H1 (cell line): ENCODE results near the gene XRRA1. TPM values are rescaled to one million over a fixed set of nuclear protein-coding genes. Genes with fewer than 3 reads are reported as not detected.

ENCODE experiments used
- CTCF ChIA-PET: fragments of 300-600 bp; sonication (Branson Sonifier 250); formaldehyde crosslinking; loops from one replicate; lab custom pipeline; 2021; ENCODE audit not compliant: partially characterized antibody; lab: Charles Lee
- POLR2A ChIA-PET: fragments of 300-600 bp; sonication (Branson Sonifier 250); formaldehyde crosslinking; loops from one replicate; lab custom pipeline; 2021; ENCODE audit warnings: inconsistent platforms; ENCODE audit not compliant: partially characterized antibody; lab: Charles Lee
- DNase-seq, 2 experiments: peaks; one replicate each; pipeline versions ENCODE4 v3.0.0 to v3.0.0-alpha.2; 2010 to 2022; ENCODE audit warnings: low spot score in 2 of 2, low read depth in 1 of 2, mixed read lengths in 1 of 2
- FAIRE-seq: peaks from 2 replicates; lab custom pipeline; 2011; peaks lifted over from hg19 to GRCh38; lab: Jason Lieb, UNC
- H2AFZ ChIP-seq: 2 replicates; pipeline ENCODE4 v1.8.1; 2012; ENCODE audit warnings: low read length, inconsistent platforms
- H2AK5ac ChIP-seq: 2 replicates; pipeline ENCODE4 v1.6.1; 2013; ENCODE audit warnings: low read depth, low read length
- H2BK120ac ChIP-seq: replicated peaks from 2 replicates; pipeline ENCODE3; 2013; ENCODE audit warnings: low read depth, low read length, inconsistent platforms
- H2BK12ac ChIP-seq: 2 replicates; pipeline ENCODE4 v1.6.1; 2013; ENCODE audit warnings: low read depth, low read length
- H2BK15ac ChIP-seq: 2 replicates; pipeline ENCODE4 v1.6.1; 2013; ENCODE audit warnings: low read length
- H2BK20ac ChIP-seq: 2 replicates; pipeline ENCODE4 v1.6.1; 2013; ENCODE audit warnings: low read length
- H2BK5ac ChIP-seq: 2 replicates; pipeline ENCODE4 v1.6.1; 2013; ENCODE audit warnings: low read depth, low read length
- H3K14ac ChIP-seq: 2 replicates; pipeline ENCODE4 v1.6.1; 2013; ENCODE audit warnings: inconsistent platforms; ENCODE audit not compliant: insufficient read length
- H3K18ac ChIP-seq: 2 replicates; pipeline ENCODE4 v1.6.1; 2013; ENCODE audit warnings: low read length; ENCODE audit errors: extremely low read depth
- H3K23ac ChIP-seq: 2 replicates; pipeline ENCODE4 v1.6.1; 2013; ENCODE audit warnings: inconsistent platforms; ENCODE audit not compliant: insufficient read length
- H3K23me2 ChIP-seq: 2 replicates; pipeline ENCODE4 v1.6.1; 2013; ENCODE audit warnings: low read depth, low read length
- H3K27ac ChIP-seq: 2 replicates; pipeline ENCODE4 v1.6.1; 2011; ENCODE audit warnings: low read depth, low read length, inconsistent platforms
- H3K27me3 ChIP-seq, 4 experiments: replicated peaks in 1 of 4; 1 replicate in 1 of 4; 2 replicates in 3 of 4; pipeline versions ENCODE4 v1.6.1 to v1.8.1; 2011 to 2013; ENCODE audit warnings: low read length in 3 of 4, mild to moderate bottlenecking in 3 of 4, inconsistent platforms in 2 of 4, mixed read lengths in 2 of 4, moderate library complexity in 1 of 4; ENCODE audit not compliant: control insufficient read depth in 3 of 4, insufficient read depth in 3 of 4; ENCODE audit errors: extremely low read depth in 1 of 4
- H3K36me3 ChIP-seq, 4 experiments: 2 replicates each; pipeline versions ENCODE4 v1.6.1 to v1.8.1; 2011 to 2013; ENCODE audit warnings: mild to moderate bottlenecking in 4 of 4, low read length in 3 of 4, moderate library complexity in 2 of 4, control low read depth in 1 of 4, inconsistent platforms in 1 of 4; ENCODE audit not compliant: insufficient read depth in 4 of 4, control insufficient read depth in 2 of 4
- H3K4ac ChIP-seq: replicated peaks from 2 replicates; pipeline ENCODE3; 2013; ENCODE audit warnings: low read length, low read depth, mixed read lengths, inconsistent platforms; ENCODE audit not compliant: insufficient read length
- H3K4me1 ChIP-seq, 4 experiments: replicated peaks in 1 of 4; 1 replicate in 1 of 4; 2 replicates in 3 of 4; pipeline versions ENCODE4 v1.6.1 to v1.8.1; 2011 to 2013; ENCODE audit warnings: low read length in 3 of 4, inconsistent platforms in 2 of 4, mixed read lengths in 1 of 4; ENCODE audit not compliant: insufficient read depth in 4 of 4, control insufficient read depth in 3 of 4
- H3K4me2 ChIP-seq, 2 experiments: 2 replicates each; pipeline versions ENCODE4 v1.6.1 to v1.8.1; 2011 to 2013; ENCODE audit warnings: low read depth in 2 of 2, low read length in 2 of 2, control low read depth in 1 of 2, inconsistent platforms in 1 of 2, mild to moderate bottlenecking in 1 of 2; ENCODE audit not compliant: insufficient read depth in 1 of 2
- H3K4me3 ChIP-seq, 4 experiments: fragments of 200-600, 300-600 bp in 1 of 4; sonication (generic), shearing (Covaris generic), sonication (Bioruptor Twin) in 1 of 4; 2 replicates each; pipeline versions ENCODE4 v1.5.1 to v1.8.1; 2011 to 2016; ENCODE audit warnings: low read length in 4 of 4, low read depth in 3 of 4, control low read depth in 2 of 4, inconsistent platforms in 2 of 4, mild to moderate bottlenecking in 2 of 4, mixed read lengths in 1 of 4, moderate library complexity in 1 of 4; ENCODE audit not compliant: insufficient read depth in 2 of 4; ENCODE audit errors: extremely low read depth in 1 of 4
- H3K56ac ChIP-seq: replicated peaks from 2 replicates; pipeline ENCODE3; 2013; ENCODE audit warnings: low read depth, mild to moderate bottlenecking, mixed read lengths, low read length, inconsistent platforms; ENCODE audit not compliant: insufficient read length
- H3K79me1 ChIP-seq: 2 replicates; pipeline ENCODE4 v1.6.1; 2013; ENCODE audit warnings: low read depth, low read length, control low read depth
- H3K79me2 ChIP-seq, 2 experiments: 2 replicates each; pipeline versions ENCODE4 v1.6.1 to v1.8.1; 2012 to 2013; ENCODE audit warnings: low read length in 2 of 2, mild to moderate bottlenecking in 2 of 2, inconsistent platforms in 1 of 2; ENCODE audit not compliant: insufficient read depth in 2 of 2, control insufficient read depth in 1 of 2
- H3K9ac ChIP-seq, 4 experiments: replicated peaks in 1 of 4; 1 replicate in 1 of 4; 2 replicates in 3 of 4; pipeline versions ENCODE4 v1.6.1 to v1.8.1; 2011 to 2013; ENCODE audit warnings: low read depth in 3 of 4, low read length in 3 of 4, control low read depth in 2 of 4, mild to moderate bottlenecking in 2 of 4, moderate library complexity in 2 of 4, inconsistent platforms in 1 of 4; ENCODE audit errors: extremely low read depth in 1 of 4
- H3K9me3 ChIP-seq, 2 experiments: 2 replicates each; pipeline versions ENCODE4 v1.6.1 to v1.8.1; 2012 to 2013; ENCODE audit warnings: mild to moderate bottlenecking in 2 of 2, moderate library complexity in 2 of 2, control low read depth in 1 of 2, inconsistent platforms in 1 of 2, low read depth in 1 of 2, low read length in 1 of 2, mixed read lengths in 1 of 2; ENCODE audit not compliant: insufficient read depth in 2 of 2
- H4K20me1 ChIP-seq, 2 experiments: replicated peaks in 1 of 2; 2 replicates each; pipeline versions ENCODE3 to v1.8.1; 2011 to 2013; ENCODE audit warnings: inconsistent platforms in 2 of 2, low read length in 2 of 2, mild to moderate bottlenecking in 1 of 2; ENCODE audit not compliant: insufficient read depth in 2 of 2, control insufficient read depth in 1 of 2
- H4K5ac ChIP-seq: 2 replicates; pipeline ENCODE4 v1.6.1; 2013; ENCODE audit warnings: low read length, low read depth, mixed read lengths, inconsistent platforms; ENCODE audit not compliant: insufficient read length
- H4K8ac ChIP-seq: 2 replicates; pipeline ENCODE4 v1.8.0; 2013; ENCODE audit warnings: mild to moderate bottlenecking, moderate library complexity, low read length, inconsistent platforms; ENCODE audit not compliant: insufficient read depth; ENCODE audit errors: extremely low read depth
- H4K91ac ChIP-seq: replicated peaks from 2 replicates; pipeline ENCODE3; 2013; ENCODE audit warnings: low read length, mixed read lengths, inconsistent platforms; ENCODE audit not compliant: insufficient read length
- BACH1 ChIP-seq: IDR thresholded peaks from 2 replicates; pipeline ENCODE4 v1.6.1; 2012; ENCODE audit warnings: low read length, improper control_type of control experiment
- BCL11A ChIP-seq, 2 experiments: IDR thresholded peaks; one replicate each; pipeline ENCODE4 v1.6.1; 2011; ENCODE audit warnings: low read depth in 2 of 2, low read length in 2 of 2, mild to moderate bottlenecking in 2 of 2
- BRCA1 ChIP-seq: IDR thresholded peaks from 2 replicates; pipeline ENCODE4 v1.6.1; 2012; ENCODE audit warnings: low read depth, low read length, improper control_type of control experiment
- CEBPB ChIP-seq: IDR thresholded peaks from 2 replicates; pipeline ENCODE4 v1.6.1; 2012; ENCODE audit warnings: low read depth, low read length
- EZH2 ChIP-seq: fragments of 200-600 bp; sonication (generic); IDR thresholded peaks from 2 replicates; pipeline ENCODE4 v1.7.1; 2012; ENCODE audit warnings: low read depth, mild to moderate bottlenecking, moderate library complexity, low read length, inconsistent platforms; ENCODE audit not compliant: severe bottlenecking
- GABPA ChIP-seq: IDR thresholded peaks from 2 replicates; pipeline ENCODE4 v1.6.1; 2011; ENCODE audit warnings: mild to moderate bottlenecking, low read length, moderate library complexity, borderline replicate concordance; ENCODE audit not compliant: insufficient read depth
- NANOG ChIP-seq: IDR thresholded peaks from 2 replicates; pipeline ENCODE4 v1.6.1; 2011; ENCODE audit warnings: low read length, low read depth, mild to moderate bottlenecking, inconsistent platforms; ENCODE audit not compliant: insufficient read depth, poor library complexity, severe bottlenecking
- PHF8 ChIP-seq: fragments of 200-600 bp; sonication (generic); conservative IDR thresholded peaks from 2 replicates; pipeline ENCODE4 v1.7.1; 2012; ENCODE audit warnings: low read depth, mild to moderate bottlenecking, inconsistent platforms, low read length, moderate library complexity
- RFX5 ChIP-seq: IDR thresholded peaks from 2 replicates; pipeline ENCODE4 v1.6.1; 2011; ENCODE audit warnings: low read depth, low read length, improper control_type of control experiment, borderline replicate concordance
- SUZ12 ChIP-seq: fragments of 200-600 bp; sonication (generic); IDR thresholded peaks from 2 replicates; pipeline ENCODE4 v1.6.1; 2012; ENCODE audit warnings: mild to moderate bottlenecking, inconsistent platforms, low read length, moderate library complexity, mixed read lengths
- TAF1 ChIP-seq: IDR thresholded peaks from 2 replicates; pipeline ENCODE4 v1.6.1; 2011; ENCODE audit warnings: mild to moderate bottlenecking, low read depth, low read length
- ZNF274 ChIP-seq: IDR thresholded peaks from 2 replicates; pipeline ENCODE4 v1.7.0; 2012; ENCODE audit warnings: low read length, borderline replicate concordance; ENCODE audit errors: extremely low read depth
- WGBS, 2 experiments: shearing (Covaris generic) in 1 of 2; methylation state at CpG; one replicate each; pipeline versions ENCODE4 v1.1.6 to v1.1.7; 2013 to 2015; ENCODE audit warnings: low lambda C conversion rate in 2 of 2, mixed read lengths in 2 of 2, inconsistent platforms in 1 of 2, low coverage in 1 of 2, missing lambda C conversion rate in 1 of 2; ENCODE audit not compliant: insufficient replicate concordance in 2 of 2, insufficient coverage in 1 of 2, insufficient read length in 1 of 2; ENCODE audit errors: extremely low coverage in 1 of 2, missing lambda C conversion rate in 1 of 2; 5-methylcytosine and 5-hydroxymethylcytosine counted together
- polyA plus RNA-seq, 7 experiments: library from polyadenylated mRNA; depleted of rRNA in 3 of 7; stranded (reverse) in 5 of 7; unstranded in 2 of 7; fragments of >200 nt in 5 of 7; fragments of 200-250 nt in 2 of 7; gene quantifications; 1 replicate in 5 of 7; 2 replicates in 1 of 7; 4 replicates in 1 of 7; pipeline versions ENCODE4 v1.2.1 to v1.2.3, GENCODE V29; 2011 to 2013; ENCODE audit warnings: missing spikeins in 2 of 7, mixed read lengths in 2 of 7
- total RNA-seq: library from RNA; stranded (reverse); fragmentation: NEBNext Ultra II Directional; extraction: Animal tissue kit (Norgen Biotek cat#: 25700); gene quantifications from 2 replicates; pipeline ENCODE4 v1.2.1, GENCODE V29; 2021
- TF ChIP-seq, protein P1 (sequence below): IDR thresholded peaks from 2 replicates; pipeline ENCODE4 v1.6.1; 2012; ENCODE audit warnings: inconsistent platforms
- TF ChIP-seq, protein P2 (sequence below): IDR thresholded peaks from 2 replicates; pipeline ENCODE4 v1.6.1; 2012; ENCODE audit warnings: inconsistent platforms

The XRRA1 gene
- total and polyA plus RNA-seq, 2 of the 8 experiments (the other 6 are each of a cell fraction or from before 2014, with no cell fraction given) = 2.1 to 7.1 TPM

DNA sequence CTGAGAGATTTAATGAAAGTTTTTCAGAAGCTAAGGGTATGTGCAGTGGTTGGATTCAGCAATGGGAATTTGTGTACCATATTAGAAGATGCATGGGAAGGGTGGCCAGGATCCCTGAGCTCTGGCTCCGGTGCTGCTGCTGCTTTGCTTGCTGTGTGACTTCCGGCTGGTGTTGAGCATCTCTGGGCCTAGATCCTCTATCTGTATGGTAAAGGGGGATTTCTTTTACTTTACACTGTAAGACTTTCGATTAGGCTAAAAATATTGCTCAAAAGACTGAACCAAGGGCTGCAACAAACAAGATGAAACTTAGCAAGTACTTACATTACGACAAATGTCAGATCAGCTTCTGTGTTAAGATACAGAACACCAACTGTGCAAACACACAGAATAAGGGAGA is 39.1 kb downstream of the XRRA1 start:
- H3K23me2 ChIP-seq = no peaks in the 10 kb centered on the region; the same call in 1 of the 2 replicates
- H4K8ac ChIP-seq = no peak overlapping the region
- no peak overlapping the region for H2BK12ac ChIP-seq
- H2BK20ac ChIP-seq = no peak overlapping the region
- H2BK5ac ChIP-seq = no peak overlapping the region
- H3K36me3 ChIP-seq = no peaks in the 10 kb centered on the region
- H3K4me3 ChIP-seq = no peak overlapping the region
- ChIA-PET POLR2A (no interaction called here), CTCF (interaction anchor here (0.5 to 2.7 kb wide), 8 partner anchors 14 to 295 kb away, joined by 3 to 13 read pairs (median 4); no protein-coding TSS in a partner anchor)
- no peak overlapping the region for H3K9ac ChIP-seq
- no peak overlapping the region for H3K27ac ChIP-seq
- no peak overlapping the region for H3K4me2 ChIP-seq
- FAIRE-seq = no peak
- H3K27me3 ChIP-seq = no peaks in the 10 kb centered on the region
- DNase-seq = no peak
- 74% methylated on average over 4 of the region's 4 CpGs; no CpG with 5 or more reads in 1 of the 2 experiments for WGBS, 2 experiments
- no peaks in the 10 kb centered on the region for H3K79me1 ChIP-seq
- H4K20me1 ChIP-seq = peaks cover 0 to 2% of the 10 kb centered on the region in 2 experiments
- no peaks in the 10 kb centered on the region for H3K79me2 ChIP-seq
- no peak overlapping the region for H3K23ac ChIP-seq
- H3K9me3 ChIP-seq = no peaks in the 10 kb centered on the region
- no peak overlapping the region for H3K18ac ChIP-seq
- no peak overlapping the region for H4K5ac ChIP-seq
- H2BK15ac ChIP-seq = no peak overlapping the region
- H2AFZ ChIP-seq = no peak overlapping the region
- no peaks in the 10 kb centered on the region for H3K4me1 ChIP-seq
- no peak overlapping the region for H2AK5ac ChIP-seq
- H3K14ac ChIP-seq = no peak overlapping the region
- no peak overlapping the region for H3K56ac ChIP-seq
- no peak overlapping the region for H2BK120ac ChIP-seq
- no peak overlapping the region for H4K91ac ChIP-seq
- H3K4ac ChIP-seq = no peak overlapping the region
- TF ChIP-seq BRCA1 (no peak), RFX5 (no peak), TAF1 (no peak), PHF8 (no peak), BCL11A (IDR thresholded peaks at IDR 0.05; ENCODE audit: low read depth in 2 of 2, low read length in 2 of 2) (no peak), CEBPB (no peak), ZNF274 (no peak), BACH1 (no peak), EZH2 (no peak), GABPA (no peak), SUZ12 (no peak), NANOG (no peak)
- TF ChIP-seq, protein P1, sequence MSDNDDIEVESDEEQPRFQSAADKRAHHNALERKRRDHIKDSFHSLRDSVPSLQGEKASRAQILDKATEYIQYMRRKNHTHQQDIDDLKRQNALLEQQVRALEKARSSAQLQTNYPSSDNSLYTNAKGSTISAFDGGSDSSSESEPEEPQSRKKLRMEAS = no peak
- TF ChIP-seq, protein P2, sequence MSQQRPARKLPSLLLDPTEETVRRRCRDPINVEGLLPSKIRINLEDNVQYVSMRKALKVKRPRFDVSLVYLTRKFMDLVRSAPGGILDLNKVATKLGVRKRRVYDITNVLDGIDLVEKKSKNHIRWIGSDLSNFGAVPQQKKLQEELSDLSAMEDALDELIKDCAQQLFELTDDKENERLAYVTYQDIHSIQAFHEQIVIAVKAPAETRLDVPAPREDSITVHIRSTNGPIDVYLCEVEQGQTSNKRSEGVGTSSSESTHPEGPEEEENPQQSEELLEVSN = no peak
